ENCODE measurements around the gene PRSS57.

DNA sequence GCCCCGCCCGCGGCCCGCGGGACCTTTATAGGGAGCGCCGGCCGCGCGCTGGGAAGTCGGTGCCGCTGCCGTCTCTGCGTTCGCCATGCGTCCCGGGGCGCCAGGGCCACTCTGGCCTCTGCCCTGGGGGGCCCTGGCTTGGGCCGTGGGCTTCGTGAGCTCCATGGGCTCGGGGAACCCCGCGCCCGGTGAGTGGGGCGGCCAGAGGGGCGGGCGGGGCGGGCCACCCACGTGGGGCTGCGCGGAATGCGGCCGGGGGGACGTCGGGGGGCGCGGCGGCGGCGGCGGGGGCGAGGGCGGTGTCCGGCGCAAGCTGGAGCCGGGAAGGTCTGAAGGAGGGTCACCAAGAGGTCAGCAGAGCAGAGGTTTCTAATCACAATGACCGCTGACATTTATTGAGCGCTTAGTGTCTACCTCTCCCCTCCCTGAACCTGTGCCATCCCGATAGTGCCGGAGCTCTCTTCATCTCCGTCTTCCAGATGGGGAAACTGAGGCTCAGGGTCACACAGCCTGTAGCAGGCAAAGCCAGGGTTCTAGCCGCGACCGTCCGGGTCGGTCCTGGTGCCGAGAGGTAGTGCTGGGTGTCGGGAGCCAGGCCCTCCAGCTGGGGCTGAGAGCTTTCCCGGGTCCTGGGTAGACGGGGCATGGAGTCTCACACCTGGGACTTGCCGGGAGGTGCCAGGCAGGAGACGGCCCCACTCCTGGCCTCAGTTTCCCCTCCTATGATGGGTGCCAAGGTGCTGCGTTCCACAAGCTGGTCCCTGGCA is 18.7 kb downstream of the PRSS57 start, which contains the start of gene FSTL3:
- TF ChIP-seq GATA2 (IDR thresholded peaks at IDR 0.05; ENCODE audit: low read depth, low read length) (no peak), GATA3 (IDR thresholded peaks at IDR 0.05; ENCODE audit: low read depth, low read length) (no peak)

Measured in SH-SY5Y (cell line).